Left ventricle myocardium inferior (tissue), 1 donor: Measurements from ENCODE around the gene RIOK3. TPM values are rescaled to one million over a fixed set of nuclear protein-coding genes. Genes with fewer than 3 reads are reported as not detected.

Source experiments
- DNase-seq: peaks from one replicate; pipeline ENCODE4 v3.0.0-alpha.2; 2020
- H3K27ac ChIP-seq: fragments of 200-600 bp; replicated peaks from 2 replicates; pipeline ENCODE4 v1.8.0; 2021
- H3K27me3 ChIP-seq: fragments of 200-600 bp; 2 replicates; pipeline ENCODE4 v1.8.0; 2021; ENCODE audit warnings: low read depth
- H3K36me3 ChIP-seq: fragments of 200-600 bp; 2 replicates; pipeline ENCODE4 v1.8.0; 2021
- H3K4me1 ChIP-seq: fragments of 200-600 bp; 2 replicates; pipeline ENCODE4 v1.8.0; 2021
- H3K4me3 ChIP-seq: fragments of 200-600 bp; 2 replicates; pipeline ENCODE4 v1.8.0; 2021; ENCODE audit warnings: mild to moderate bottlenecking, moderate library complexity
- H3K9me3 ChIP-seq: fragments of 200-600 bp; replicated peaks from 2 replicates; pipeline ENCODE4 v1.8.0; 2021
- CTCF ChIP-seq: fragments of 200-600 bp; IDR thresholded peaks from 2 replicates; pipeline ENCODE4 v1.8.0; 2021; ENCODE audit warnings: antibody characterized with exemption, mild to moderate bottlenecking, borderline replicate concordance
- intact Hi-C: fragments of 100-400 bp; cut with micrococcal nuclease; formaldehyde crosslinking; loops from one replicate; pipeline ENCODE4 v1.11.0; 2022
- total RNA-seq: library from RNA; stranded (reverse); fragmentation: NEBNext Ultra II Directional; extraction: Animal tissue kit (Norgen Biotek cat#: 25700); gene quantifications from one replicate; pipeline ENCODE4 v1.2.1, GENCODE V29; 2021
- donor health status: DM: no; HTN: yes; CAD: no; lungs with severe emphysema.

The RIOK3 gene
- total RNA-seq, 1 donor from 2014 or later, result 60.4 TPM

- Histone ChIP-seq H3K4me1 (peaks cover 22% of the 10 kb centered on the region), H3K27me3 (no peaks in the 10 kb centered on the region), H3K27ac (no peak overlapping the region), H3K9me3 (no peaks in the 10 kb centered on the region), H3K4me3 (no peak overlapping the region), H3K36me3 (no peaks in the 10 kb centered on the region)
- intact Hi-C loops, result no loop called here
- no peak for TF ChIP-seq CTCF
- DNase-seq, result no peak
Observed at GRCh38 chr18:23499291-23499781, 46.2 kb downstream of the RIOK3 start.

- intact Hi-C loops, result loop anchor here (5.0 kb wide), 1 partner anchor 86 kb away; the partner anchor contains the start of gene NPC1
- DNase-seq, result no peak
- H3K36me3 ChIP-seq, result no peaks in the 10 kb centered on the region
- H3K9me3 ChIP-seq, result no peaks in the 10 kb centered on the region
- H3K4me1 ChIP-seq, result peaks cover 35% of the 10 kb centered on the region
- TF ChIP-seq CTCF, result no peak
- H3K4me3 ChIP-seq, result no peak overlapping the region
- no peaks in the 10 kb centered on the region for H3K27me3 ChIP-seq
- H3K27ac ChIP-seq, result no peak overlapping the region
Observed at GRCh38 chr18:23501626-23502025, 48.5 kb downstream of the RIOK3 start.

- Histone ChIP-seq H3K9me3 (no peaks in the 10 kb centered on the region), H3K4me3 (peak overlapping the region; percentile 99), H3K27me3 (no peaks in the 10 kb centered on the region), H3K36me3 (peaks cover 8% of the 10 kb centered on the region), H3K27ac (peak overlapping the region; percentile 97), H3K4me1 (peaks cover 35% of the 10 kb centered on the region)
- no peak for DNase-seq
- intact Hi-C loops, result loop anchor here (5.0 kb wide), 1 partner anchor 85 kb away; the partner anchor contains the start of gene NPC1
- TF ChIP-seq CTCF, result no peak
Observed at GRCh38 chr18:23502516-23503037, 49.5 kb downstream of the RIOK3 start.

- intact Hi-C loops, result loop anchor here (5.0 kb wide), 1 partner anchor 84 kb away; the partner anchor contains the start of gene NPC1
Observed at GRCh38 chr18:23503038-23503962, 50.2 kb downstream of the RIOK3 start, which contains the start of gene RMC1. Gene RMC1, plus strand, starts transcription at chr18:23503511. Its CDS starts 108 bp downstream, at chr18:23503619.

More at GRCh38 chr18:23503038-23503962, 50.2 kb downstream of the RIOK3 start, which contains the start of gene RMC1:
- Histone ChIP-seq H3K4me3 (peak within 1 kb of the TSS; percentile 99), H3K9me3 (no peaks in the 10 kb centered on the region), H3K4me1 (peaks cover 35% of the 10 kb centered on the region), H3K27me3 (no peaks in the 10 kb centered on the region), H3K36me3 (peaks cover 14% of the 10 kb centered on the region), H3K27ac (peak within 1 kb of the TSS; percentile 97)
- peak; percentile 98 for DNase-seq
- peak; percentile 31 for TF ChIP-seq CTCF
